Measurements from ENCODE around the gene PRKD1. TPM values are rescaled to one million over a fixed set of nuclear protein-coding genes. Genes with fewer than 3 reads are reported as not detected.

PRKD1 gene
- total RNA-seq, 4 donors from 2014 or later, result 3.0 to 5.4 (median 3.6) TPM

GRCh38 chr14:29759521-29760340 is 167.9 kb downstream of the PRKD1 start:
- no peaks in the 10 kb centered on the region for H3K4me1 ChIP-seq
- no peak for DNase-seq (ENCODE audit: low spot score in 2 of 2)
- no peaks in the 10 kb centered on the region for H3K36me3 ChIP-seq
- WGBS, result 76% methylated on average over 6 of the region's 6 CpGs
- H3K9me3 ChIP-seq, result no peaks in the 10 kb centered on the region
- H3K27me3 ChIP-seq, result no peaks in the 10 kb centered on the region
- TF ChIP-seq CTCF (IDR thresholded peaks at IDR 0.05) (no peak), POLR2AphosphoS5 (IDR thresholded peaks at IDR 0.05) (no peak), POLR2A (IDR thresholded peaks at IDR 0.05) (no peak), EP300 (IDR thresholded peaks at IDR 0.05) (no peak)
- no peak overlapping the region for H3K4me3 ChIP-seq
- no peak overlapping the region for H3K27ac ChIP-seq

- DNase-seq (ENCODE audit: low spot score in 2 of 2), result no peak
- Histone ChIP-seq H3K4me1 (no peaks in the 10 kb centered on the region), H3K36me3 (no peaks in the 10 kb centered on the region), H3K9me3 (no peaks in the 10 kb centered on the region), H3K27ac (no peak overlapping the region), H3K27me3 (no peaks in the 10 kb centered on the region), H3K4me3 (no peak overlapping the region)
- TF ChIP-seq EP300 (IDR thresholded peaks at IDR 0.05) (no peak), POLR2AphosphoS5 (IDR thresholded peaks at IDR 0.05) (no peak), POLR2A (IDR thresholded peaks at IDR 0.05) (no peak), CTCF (IDR thresholded peaks at IDR 0.05) (no peak)
- 47% methylated on average over 3 of the region's 3 CpGs for WGBS
Measured at GRCh38 chr14:29757711-29758233, 169.9 kb downstream of the PRKD1 start.

GRCh38 chr14:29757188-29757680 is 170.4 kb downstream of the PRKD1 start:
- TF ChIP-seq CTCF (IDR thresholded peaks at IDR 0.05) (no peak), EP300 (IDR thresholded peaks at IDR 0.05) (no peak), POLR2AphosphoS5 (IDR thresholded peaks at IDR 0.05) (no peak), POLR2A (IDR thresholded peaks at IDR 0.05) (no peak)
- Histone ChIP-seq H3K4me1 (no peaks in the 10 kb centered on the region), H3K4me3 (no peak overlapping the region), H3K9me3 (no peaks in the 10 kb centered on the region), H3K27ac (no peak overlapping the region), H3K27me3 (no peaks in the 10 kb centered on the region), H3K36me3 (no peaks in the 10 kb centered on the region)
- 93% methylated on average over 1 of the region's 1 CpG for WGBS
- DNase-seq (ENCODE audit: low spot score in 2 of 2), result no peak

GRCh38 chr14:29756019-29756385 is 171.6 kb downstream of the PRKD1 start:
- Histone ChIP-seq H3K27ac (no peak overlapping the region), H3K27me3 (no peaks in the 10 kb centered on the region), H3K36me3 (no peaks in the 10 kb centered on the region), H3K4me3 (no peak overlapping the region), H3K9me3 (no peaks in the 10 kb centered on the region), H3K4me1 (no peaks in the 10 kb centered on the region)
- WGBS, result 95% methylated on average over 1 of the region's 1 CpG
- TF ChIP-seq POLR2AphosphoS5 (IDR thresholded peaks at IDR 0.05) (no peak), CTCF (IDR thresholded peaks at IDR 0.05) (no peak), EP300 (IDR thresholded peaks at IDR 0.05) (no peak), POLR2A (IDR thresholded peaks at IDR 0.05) (no peak)
- no peak for DNase-seq (ENCODE audit: low spot score in 2 of 2)

GRCh38 chr14:29755311-29756018 is 172.2 kb downstream of the PRKD1 start:
- Histone ChIP-seq H3K27ac (no peak overlapping the region), H3K9me3 (no peaks in the 10 kb centered on the region), H3K4me3 (no peak overlapping the region), H3K4me1 (no peaks in the 10 kb centered on the region), H3K36me3 (no peaks in the 10 kb centered on the region), H3K27me3 (no peaks in the 10 kb centered on the region)
- TF ChIP-seq POLR2AphosphoS5 (IDR thresholded peaks at IDR 0.05) (no peak), CTCF (IDR thresholded peaks at IDR 0.05) (no peak), POLR2A (IDR thresholded peaks at IDR 0.05) (no peak), EP300 (IDR thresholded peaks at IDR 0.05) (no peak)
- no peak for DNase-seq (ENCODE audit: low spot score in 2 of 2)
- 82% methylated on average over 4 of the region's 4 CpGs for WGBS
